OCI-LY7 (cell line): ENCODE measurements around the gene NUDT8. TPM values are rescaled to one million over a fixed set of nuclear protein-coding genes. Genes with fewer than 3 reads are reported as not detected.

Source experiments
- BruUV-seq: library from RNA; stranded (reverse); fragments of 400-500 nt; replicated peaks from 2 replicates; lab custom pipeline; 2021; lab: Mats Ljungman, UMichigan
- CTCF ChIA-PET: fragments of 300-600 bp; sonication (Branson Sonifier 250); formaldehyde crosslinking; loops from one replicate; lab custom pipeline; 2022; ENCODE audit warnings: antibody characterized with exemption; ENCODE audit not compliant: unreplicated experiment; lab: Charles Lee
- POLR2A ChIA-PET: fragments of 300-600 bp; sonication (Branson Sonifier 250); formaldehyde crosslinking; loops from one replicate; lab custom pipeline; 2022; ENCODE audit warnings: antibody characterized with exemption; lab: Charles Lee
- DNase-seq: peaks from one replicate; pipeline ENCODE4 v3.0.0-alpha.2; 2015; ENCODE audit warnings: low spot score
- H2AFZ ChIP-seq: fragments of 200-600 bp; sonication (generic), shearing (Covaris generic); 2 replicates; pipeline ENCODE4 v1.6.1; 2014; ENCODE audit warnings: mild to moderate bottlenecking, antibody characterized with exemption, low read length, moderate library complexity
- H3K27ac ChIP-seq: fragments of 200-600 bp; sonication (generic); 2 replicates; pipeline ENCODE4 v1.5.1; 2014; ENCODE audit warnings: mixed run types, low read depth, mild to moderate bottlenecking, moderate library complexity, low read length, inconsistent platforms; ENCODE audit not compliant: poor library complexity, severe bottlenecking
- H3K36me3 ChIP-seq: fragments of 200-600 bp; sonication (generic); 2 replicates; pipeline ENCODE4 v1.6.1; 2014; ENCODE audit warnings: mild to moderate bottlenecking, antibody characterized with exemption, low read length, moderate library complexity, mixed read lengths; ENCODE audit not compliant: insufficient read depth
- H3K4me1 ChIP-seq: fragments of 200-600 bp; sonication (generic); 2 replicates; pipeline ENCODE4 v1.5.1; 2014; ENCODE audit warnings: mild to moderate bottlenecking, low read length; ENCODE audit not compliant: insufficient read depth, poor library complexity, severe bottlenecking
- H3K4me2 ChIP-seq: fragments of 200-600 bp; sonication (generic); 2 replicates; pipeline ENCODE4 v1.6.1; 2014; ENCODE audit warnings: mild to moderate bottlenecking, low read length
- H3K4me3 ChIP-seq: fragments of 200-600 bp; sonication (generic); 2 replicates; pipeline ENCODE4 v1.5.1; 2014; ENCODE audit warnings: mild to moderate bottlenecking, low read depth, low read length; ENCODE audit not compliant: poor library complexity, severe bottlenecking
- H3K79me2 ChIP-seq: fragments of 200-600 bp; sonication (generic); 2 replicates; pipeline ENCODE4 v1.6.1; 2016; ENCODE audit warnings: low read depth, mild to moderate bottlenecking, low read length, moderate library complexity, mixed read lengths; ENCODE audit not compliant: insufficient read depth
- H3K9me2 ChIP-seq: fragments of 200-600 bp; sonication (generic); 2 replicates; pipeline ENCODE4 v1.6.1; 2016; ENCODE audit warnings: mild to moderate bottlenecking, low read length, mixed read lengths; ENCODE audit not compliant: insufficient read depth
- H3K9me3 ChIP-seq: fragments of 200-600 bp; sonication (generic); 2 replicates; pipeline ENCODE4 v1.6.1; 2014; ENCODE audit warnings: mild to moderate bottlenecking, mixed run types, low read length, mixed read lengths
- H4K20me1 ChIP-seq: fragments of 200-600 bp; sonication (generic); 2 replicates; pipeline ENCODE4 v1.6.1; 2014; ENCODE audit warnings: mild to moderate bottlenecking, antibody characterized with exemption, low read length, moderate library complexity, mixed read lengths; ENCODE audit not compliant: insufficient read depth
- EZH2phosphoT487 ChIP-seq: fragments of 200-600 bp; sonication (generic); IDR thresholded peaks from 2 replicates; pipeline ENCODE4 v1.6.1; 2018; ENCODE audit warnings: low read depth, borderline replicate concordance, mild to moderate bottlenecking, mixed run types, antibody characterized with exemption, low read length, moderate library complexity, mixed read lengths
- intact Hi-C: fragments of 100-400 bp; cut with micrococcal nuclease; formaldehyde crosslinking; loops from one replicate; pipeline ENCODE4 v1.10.0; 2022; ENCODE audit not compliant: unreplicated experiment
- small RNA-seq: library from RNA; depleted of rRNA; stranded (forward); fragments of <200 nt; gene quantifications from one replicate; pipeline ENCODE3, GENCODE V24; 2014
- total RNA-seq, 2 experiments: library from RNA; depleted of rRNA in 1 of 2; stranded (reverse); fragments of >200 nt in 1 of 2; shearing (Covaris generic) in 1 of 2; gene quantifications; 2 replicates each; pipeline ENCODE4 v1.2.3, GENCODE V29; 2014 to 2022
- TF ChIP-seq, protein P1 (sequence below): fragments of 200-600 bp; sonication (generic); conservative IDR thresholded peaks from 2 replicates; pipeline ENCODE4 v1.5.1; 2014; ENCODE audit warnings: mild to moderate bottlenecking, antibody characterized with exemption, low read length, moderate library complexity, mixed read lengths

Gene NUDT8
- total RNA-seq, 2 experiments from 2014 or later: 20.4 to 35.4 TPM

DNA sequence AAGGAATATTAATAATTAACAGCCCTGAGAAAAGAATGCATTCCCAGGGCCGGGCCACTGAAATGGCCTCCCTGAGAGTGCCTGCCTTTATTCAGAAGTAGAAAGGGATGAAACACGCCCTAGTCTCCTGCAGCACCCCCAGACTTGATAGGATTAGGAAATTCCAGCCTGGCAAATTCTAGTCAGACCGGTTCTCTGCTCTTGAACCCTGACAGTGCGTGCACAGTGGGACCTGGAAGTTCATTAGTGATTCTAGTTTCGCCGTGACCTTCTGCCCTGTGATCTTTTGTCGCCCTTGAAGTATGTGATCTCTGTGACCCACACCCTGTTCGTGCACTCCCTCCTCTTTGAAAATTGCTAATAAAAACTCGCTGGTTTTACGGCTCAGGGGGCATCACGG lies 48.3 kb downstream of the NUDT8 start:
- H3K9me2 ChIP-seq: no peaks in the 10 kb centered on the region
- BruUV-seq: no TSS peak
- intact Hi-C loops: loop anchor here (10.0 kb wide), 1 partner anchor 227 kb away; the partner anchor contains the start of gene POLD4
- no peak overlapping the region for H3K27ac ChIP-seq
- no peak for TF ChIP-seq EZH2phosphoT487
- TF ChIP-seq, protein P1, sequence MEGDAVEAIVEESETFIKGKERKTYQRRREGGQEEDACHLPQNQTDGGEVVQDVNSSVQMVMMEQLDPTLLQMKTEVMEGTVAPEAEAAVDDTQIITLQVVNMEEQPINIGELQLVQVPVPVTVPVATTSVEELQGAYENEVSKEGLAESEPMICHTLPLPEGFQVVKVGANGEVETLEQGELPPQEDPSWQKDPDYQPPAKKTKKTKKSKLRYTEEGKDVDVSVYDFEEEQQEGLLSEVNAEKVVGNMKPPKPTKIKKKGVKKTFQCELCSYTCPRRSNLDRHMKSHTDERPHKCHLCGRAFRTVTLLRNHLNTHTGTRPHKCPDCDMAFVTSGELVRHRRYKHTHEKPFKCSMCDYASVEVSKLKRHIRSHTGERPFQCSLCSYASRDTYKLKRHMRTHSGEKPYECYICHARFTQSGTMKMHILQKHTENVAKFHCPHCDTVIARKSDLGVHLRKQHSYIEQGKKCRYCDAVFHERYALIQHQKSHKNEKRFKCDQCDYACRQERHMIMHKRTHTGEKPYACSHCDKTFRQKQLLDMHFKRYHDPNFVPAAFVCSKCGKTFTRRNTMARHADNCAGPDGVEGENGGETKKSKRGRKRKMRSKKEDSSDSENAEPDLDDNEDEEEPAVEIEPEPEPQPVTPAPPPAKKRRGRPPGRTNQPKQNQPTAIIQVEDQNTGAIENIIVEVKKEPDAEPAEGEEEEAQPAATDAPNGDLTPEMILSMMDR: no peak
- no peak overlapping the region for H2AFZ ChIP-seq
- peaks cover 50% of the 10 kb centered on the region for H3K4me1 ChIP-seq
- H4K20me1 ChIP-seq: no peaks in the 10 kb centered on the region
- H3K4me2 ChIP-seq: no peak overlapping the region
- peaks cover 2% of the 10 kb centered on the region; the same call in 1 of the 2 replicates for H3K9me3 ChIP-seq
- POLR2A ChIA-PET: interaction anchor here (1.4 kb wide), 1 partner anchor 48 kb away, joined by 6 read pairs; the partner anchor contains the start of gene NUDT8
- no peak for DNase-seq
- no peak overlapping the region for H3K4me3 ChIP-seq
- peaks cover 26% of the 10 kb centered on the region for H3K36me3 ChIP-seq
- CTCF ChIA-PET: no interaction called here
- H3K79me2 ChIP-seq: peaks cover 39% of the 10 kb centered on the region; the same call in 1 of the 2 replicates

DNA sequence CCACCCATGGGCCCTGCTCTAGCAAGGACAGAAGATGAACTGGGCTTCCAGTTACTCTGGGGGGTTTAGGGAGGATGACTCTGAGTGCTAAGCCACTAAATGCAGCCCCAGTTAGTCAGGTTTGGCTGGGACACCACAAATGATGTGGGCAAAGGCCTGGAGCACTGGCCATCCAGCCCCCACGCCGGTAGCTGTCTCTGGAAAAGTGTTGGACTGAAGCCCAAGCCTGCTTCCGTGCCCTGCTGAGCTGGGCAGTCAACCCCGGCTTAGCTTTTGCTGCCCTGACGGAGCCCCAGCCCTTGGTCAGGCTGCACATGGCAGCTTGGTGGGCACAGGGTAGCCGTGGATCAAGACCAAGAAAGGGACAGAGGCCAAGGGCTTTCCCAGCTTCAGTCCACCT lies 51.8 kb downstream of the NUDT8 start:
- no peak for DNase-seq
- H3K9me3 ChIP-seq: no peaks in the 10 kb centered on the region
- H3K36me3 ChIP-seq: no peaks in the 10 kb centered on the region
- no peak overlapping the region for H3K4me3 ChIP-seq
- no peak overlapping the region for H3K4me2 ChIP-seq
- POLR2A ChIA-PET: no interaction called here
- H4K20me1 ChIP-seq: no peaks in the 10 kb centered on the region
- intact Hi-C loops: loop anchor here (5.0 kb wide), 1 partner anchor 224 kb away; no protein-coding TSS in a partner anchor
- no peak for TF ChIP-seq EZH2phosphoT487
- TF ChIP-seq, protein P1: no peak
- no peak overlapping the region for H3K27ac ChIP-seq
- H3K4me1 ChIP-seq: peaks cover 32% of the 10 kb centered on the region
- BruUV-seq: no TSS peak
- H3K79me2 ChIP-seq: peaks cover 10% of the 10 kb centered on the region; the same call in 1 of the 2 replicates
- CTCF ChIA-PET: interaction anchor here (0.6 kb wide), 1 partner anchor 70 kb away, joined by 3 read pairs; no protein-coding TSS in a partner anchor
- no peak overlapping the region for H2AFZ ChIP-seq
- H3K9me2 ChIP-seq: no peaks in the 10 kb centered on the region

Small RNA genes lying within 50 kb of the gene (small RNA-seq; reads per million reads assigned to genes)
- gene AP003385.3: not detected

Other genes with a start within 250 kb of the NUDT8 start
- 30.1 and 51.0 TPM in 2 replicates for gene RAD9A, start 238.0 kb downstream of the NUDT8 start, total RNA-seq (2014; rRNA removed; shearing (Covaris generic))
- 62.2 and 71.1 TPM in 2 replicates for gene RAD9A, start 238.0 kb downstream of the NUDT8 start, total RNA-seq (2022)
- gene PPP1CA, start 228.1 kb downstream of the NUDT8 start, total RNA-seq (2014; rRNA removed; shearing (Covaris generic)): 248 and 311 TPM in 2 replicates
- gene PPP1CA, start 228.1 kb downstream of the NUDT8 start, total RNA-seq (2022): 210 and 219 TPM in 2 replicates
- gene TBC1D10C, start 225.9 kb downstream of the NUDT8 start, total RNA-seq (2014; rRNA removed; shearing (Covaris generic)): 105 and 124 TPM in 2 replicates
- gene TBC1D10C, start 225.9 kb downstream of the NUDT8 start, total RNA-seq (2022): 108 and 117 TPM in 2 replicates
- 0.06 and 0.15 TPM in 2 replicates for gene CARNS1, start 214.3 kb downstream of the NUDT8 start, total RNA-seq (2014; rRNA removed; shearing (Covaris generic))
- 0.21 and 0.41 TPM in 2 replicates for gene CARNS1, start 214.3 kb downstream of the NUDT8 start, total RNA-seq (2022)
- 51.1 and 69.4 TPM in 2 replicates for gene RPS6KB2, start 201.4 kb downstream of the NUDT8 start, total RNA-seq (2014; rRNA removed; shearing (Covaris generic))
- gene RPS6KB2, start 201.4 kb downstream of the NUDT8 start, total RNA-seq (2022): 48.3 and 54.9 TPM in 2 replicates
- gene PTPRCAP, start 192.3 kb downstream of the NUDT8 start, total RNA-seq (2014; rRNA removed; shearing (Covaris generic)): 175 and 212 TPM in 2 replicates
- 101 and 129 TPM in 2 replicates for gene PTPRCAP, start 192.3 kb downstream of the NUDT8 start, total RNA-seq (2022)
- 48.0 and 55.3 TPM in 2 replicates for gene CORO1B, start 186.5 kb downstream of the NUDT8 start, total RNA-seq (2014; rRNA removed; shearing (Covaris generic))
- 85.3 and 87.4 TPM in 2 replicates for gene CORO1B, start 186.5 kb downstream of the NUDT8 start, total RNA-seq (2022)
- gene GPR152, start 177.2 kb downstream of the NUDT8 start, total RNA-seq (2014; rRNA removed; shearing (Covaris generic)): not detected in 2 replicates
- not detected in 2 replicates for gene GPR152, start 177.2 kb downstream of the NUDT8 start, total RNA-seq (2022)
- 3.0 and 3.1 TPM in 2 replicates for gene CABP4, start 174.6 kb downstream of the NUDT8 start, total RNA-seq (2014; rRNA removed; shearing (Covaris generic))
- gene CABP4, start 174.6 kb downstream of the NUDT8 start, total RNA-seq (2022): 11.5 and 11.8 TPM in 2 replicates
- gene TMEM134, start 160.7 kb downstream of the NUDT8 start, total RNA-seq (2014; rRNA removed; shearing (Covaris generic)): 26.8 and 38.8 TPM in 2 replicates
- 76.9 and 86.9 TPM in 2 replicates for gene TMEM134, start 160.7 kb downstream of the NUDT8 start, total RNA-seq (2022)
- gene AIP, start 146.9 kb downstream of the NUDT8 start, total RNA-seq (2014; rRNA removed; shearing (Covaris generic)): 123 and 125 TPM in 2 replicates
- gene AIP, start 146.9 kb downstream of the NUDT8 start, total RNA-seq (2022): 112 and 116 TPM in 2 replicates
- gene PITPNM1, start 124.6 kb downstream of the NUDT8 start, total RNA-seq (2014; rRNA removed; shearing (Covaris generic)): 37.2 and 43.5 TPM in 2 replicates
- gene PITPNM1, start 124.6 kb downstream of the NUDT8 start, total RNA-seq (2022): 45.6 and 51.3 TPM in 2 replicates
- gene CDK2AP2, start 121.8 kb downstream of the NUDT8 start, total RNA-seq (2014; rRNA removed; shearing (Covaris generic)): 57.0 and 71.5 TPM in 2 replicates
- 83.9 and 90.2 TPM in 2 replicates for gene CDK2AP2, start 121.8 kb downstream of the NUDT8 start, total RNA-seq (2022)
- not detected in 2 replicates for gene CABP2, start 106.5 kb downstream of the NUDT8 start, total RNA-seq (2014; rRNA removed; shearing (Covaris generic))
- not detected in 2 replicates for gene CABP2, start 106.5 kb downstream of the NUDT8 start, total RNA-seq (2022)
- 1,251 and 1,604 TPM in 2 replicates for gene GSTP1, start 46.1 kb downstream of the NUDT8 start, total RNA-seq (2014; rRNA removed; shearing (Covaris generic))
- 1,017 and 1,139 TPM in 2 replicates for gene GSTP1, start 46.1 kb downstream of the NUDT8 start, total RNA-seq (2022)
- gene NDUFV1, start 23.0 kb downstream of the NUDT8 start, total RNA-seq (2014; rRNA removed; shearing (Covaris generic)): 257 and 283 TPM in 2 replicates
- 294 and 335 TPM in 2 replicates for gene NDUFV1, start 23.0 kb downstream of the NUDT8 start, total RNA-seq (2022)
- 2.4 and 4.3 TPM in 2 replicates for gene TBX10, start 9.8 kb upstream of the NUDT8 start, total RNA-seq (2014; rRNA removed; shearing (Covaris generic))
- gene TBX10, start 9.8 kb upstream of the NUDT8 start, total RNA-seq (2022): 5.3 and 5.7 TPM in 2 replicates
- gene ACY3, start 20.8 kb upstream of the NUDT8 start, total RNA-seq (2014; rRNA removed; shearing (Covaris generic)): 17.1 and 25.6 TPM in 2 replicates
- 45.1 and 54.4 TPM in 2 replicates for gene ACY3, start 20.8 kb upstream of the NUDT8 start, total RNA-seq (2022)
- gene ALDH3B2, start 44.7 kb upstream of the NUDT8 start, total RNA-seq (2014; rRNA removed; shearing (Covaris generic)): 1.5 and 2.9 TPM in 2 replicates
- gene ALDH3B2, start 44.7 kb upstream of the NUDT8 start, total RNA-seq (2022): 8.0 and 8.3 TPM in 2 replicates